ENCODE data around the gene KRTAP5-3. TPM values are rescaled to one million over a fixed set of nuclear protein-coding genes. Genes with fewer than 3 reads are reported as not detected.

KRTAP5-3 gene
- total RNA-seq, 1 experiment from 2014 or later: not detected

GRCh38 chr11:1652442-1652770 lies 44.1 kb upstream of the KRTAP5-3 start:
- no peak overlapping the region for H3K4me3 ChIP-seq (ENCODE audit: low read length)
- no peak overlapping the region for H3K4me2 ChIP-seq (ENCODE audit: low read depth, low read length, poor library complexity, severe bottlenecking)
- H3K9ac ChIP-seq (ENCODE audit: low read length): no peak overlapping the region
- no peaks in the 10 kb centered on the region for H3K9me2 ChIP-seq (replicated peaks; ENCODE audit: insufficient read depth, low read length)
- no peaks in the 10 kb centered on the region for H3K36me3 ChIP-seq (ENCODE audit: insufficient read depth, low read length)
- no peak overlapping the region for H2AFZ ChIP-seq (ENCODE audit: low read length)
- no peaks in the 10 kb centered on the region for H4K20me1 ChIP-seq (ENCODE audit: insufficient read depth, low read depth, low read length)
- H3K9me3 ChIP-seq (ENCODE audit: low read length): no peaks in the 10 kb centered on the region
- DNase-seq: no peak
- H3K27me3 ChIP-seq (ENCODE audit: low read length): 0 out of 2 replicates have a peak, but pooled peaks cover 3% of the 10 kb centered on the region
- H3K79me2 ChIP-seq (ENCODE audit: low read length): no peaks in the 10 kb centered on the region
- H3K27ac ChIP-seq (ENCODE audit: low read length): no peak overlapping the region
- no peaks in the 10 kb centered on the region for H3K4me1 ChIP-seq (ENCODE audit: low read length)

GRCh38 chr11:1652026-1652425 lies 43.8 kb upstream of the KRTAP5-3 start:
- Histone ChIP-seq H3K9me2 (replicated peaks; ENCODE audit: insufficient read depth, low read length) (no peaks in the 10 kb centered on the region), H2AFZ (ENCODE audit: low read length) (no peak overlapping the region), H4K20me1 (ENCODE audit: insufficient read depth, low read depth, low read length) (no peaks in the 10 kb centered on the region), H3K4me2 (ENCODE audit: low read depth, low read length, poor library complexity, severe bottlenecking) (no peak overlapping the region), H3K36me3 (ENCODE audit: insufficient read depth, low read length) (no peaks in the 10 kb centered on the region), H3K27ac (ENCODE audit: low read length) (no peak overlapping the region), H3K9ac (ENCODE audit: low read length) (no peak overlapping the region), H3K79me2 (ENCODE audit: low read length) (no peaks in the 10 kb centered on the region), H3K27me3 (ENCODE audit: low read length) (0 out of 2 replicates have a peak, but pooled peaks cover 3% of the 10 kb centered on the region), H3K4me1 (ENCODE audit: low read length) (no peaks in the 10 kb centered on the region), H3K4me3 (ENCODE audit: low read length) (no peak overlapping the region), H3K9me3 (ENCODE audit: low read length) (no peaks in the 10 kb centered on the region)
- no peak for DNase-seq

GRCh38 chr11:1651411-1651980 lies 43.2 kb upstream of the KRTAP5-3 start:
- Histone ChIP-seq H3K9me3 (ENCODE audit: low read length) (no peaks in the 10 kb centered on the region), H3K79me2 (ENCODE audit: low read length) (no peaks in the 10 kb centered on the region), H2AFZ (ENCODE audit: low read length) (no peak overlapping the region), H4K20me1 (ENCODE audit: insufficient read depth, low read depth, low read length) (no peaks in the 10 kb centered on the region), H3K9ac (ENCODE audit: low read length) (no peak overlapping the region), H3K27me3 (ENCODE audit: low read length) (0 out of 2 replicates have a peak, but pooled peaks cover 3% of the 10 kb centered on the region), H3K4me1 (ENCODE audit: low read length) (no peaks in the 10 kb centered on the region), H3K4me2 (ENCODE audit: low read depth, low read length, poor library complexity, severe bottlenecking) (no peak overlapping the region), H3K27ac (ENCODE audit: low read length) (no peak overlapping the region), H3K4me3 (ENCODE audit: low read length) (no peak overlapping the region), H3K36me3 (ENCODE audit: insufficient read depth, low read length) (no peaks in the 10 kb centered on the region), H3K9me2 (replicated peaks; ENCODE audit: insufficient read depth, low read length) (no peaks in the 10 kb centered on the region)
- DNase-seq: no peak

GRCh38 chr11:1650918-1651262 lies 42.6 kb upstream of the KRTAP5-3 start:
- no peak overlapping the region for H2AFZ ChIP-seq (ENCODE audit: low read length)

GRCh38 chr11:1650034-1650917 lies 42.0 kb upstream of the KRTAP5-3 start:
- Histone ChIP-seq H3K36me3 (ENCODE audit: insufficient read depth, low read length) (no peaks in the 10 kb centered on the region), H3K9me2 (replicated peaks; ENCODE audit: insufficient read depth, low read length) (no peaks in the 10 kb centered on the region), H3K4me2 (ENCODE audit: low read depth, low read length, poor library complexity, severe bottlenecking) (no peak overlapping the region), H3K9ac (ENCODE audit: low read length) (no peak overlapping the region), H3K27ac (ENCODE audit: low read length) (no peak overlapping the region), H2AFZ (ENCODE audit: low read length) (no peak overlapping the region), H3K4me3 (ENCODE audit: low read length) (no peak overlapping the region), H3K9me3 (ENCODE audit: low read length) (no peaks in the 10 kb centered on the region), H3K27me3 (ENCODE audit: low read length) (0 out of 2 replicates have a peak, but pooled peaks cover 3% of the 10 kb centered on the region), H3K4me1 (ENCODE audit: low read length) (no peaks in the 10 kb centered on the region), H4K20me1 (ENCODE audit: insufficient read depth, low read depth, low read length) (no peaks in the 10 kb centered on the region), H3K79me2 (ENCODE audit: low read length) (no peaks in the 10 kb centered on the region)
- no peak for DNase-seq

More at GRCh38 chr11:1650918-1651262, 42.6 kb upstream of the KRTAP5-3 start:
- Histone ChIP-seq H3K4me1 (ENCODE audit: low read length) (no peaks in the 10 kb centered on the region), H3K9me2 (replicated peaks; ENCODE audit: insufficient read depth, low read length) (no peaks in the 10 kb centered on the region), H3K79me2 (ENCODE audit: low read length) (no peaks in the 10 kb centered on the region), H3K9me3 (ENCODE audit: low read length) (no peaks in the 10 kb centered on the region), H3K4me2 (ENCODE audit: low read depth, low read length, poor library complexity, severe bottlenecking) (no peak overlapping the region), H3K36me3 (ENCODE audit: insufficient read depth, low read length) (no peaks in the 10 kb centered on the region), H3K27me3 (ENCODE audit: low read length) (0 out of 2 replicates have a peak, but pooled peaks cover 3% of the 10 kb centered on the region), H3K4me3 (ENCODE audit: low read length) (no peak overlapping the region), H4K20me1 (ENCODE audit: insufficient read depth, low read depth, low read length) (no peaks in the 10 kb centered on the region), H3K27ac (ENCODE audit: low read length) (no peak overlapping the region), H3K9ac (ENCODE audit: low read length) (no peak overlapping the region)
- no peak for DNase-seq

- Histone ChIP-seq H3K4me1 (ENCODE audit: low read length) (no peaks in the 10 kb centered on the region), H3K4me2 (ENCODE audit: low read depth, low read length, poor library complexity, severe bottlenecking) (no peak overlapping the region), H3K9me3 (ENCODE audit: low read length) (no peaks in the 10 kb centered on the region), H3K79me2 (ENCODE audit: low read length) (no peaks in the 10 kb centered on the region), H2AFZ (ENCODE audit: low read length) (no peak overlapping the region), H3K36me3 (ENCODE audit: insufficient read depth, low read length) (no peaks in the 10 kb centered on the region), H4K20me1 (ENCODE audit: insufficient read depth, low read depth, low read length) (no peaks in the 10 kb centered on the region), H3K27ac (ENCODE audit: low read length) (no peak overlapping the region), H3K4me3 (ENCODE audit: low read length) (no peak overlapping the region), H3K27me3 (ENCODE audit: low read length) (0 out of 2 replicates have a peak, but pooled peaks cover 3% of the 10 kb centered on the region), H3K9me2 (replicated peaks; ENCODE audit: insufficient read depth, low read length) (no peaks in the 10 kb centered on the region), H3K9ac (ENCODE audit: low read length) (no peak overlapping the region)
- DNase-seq: no peak
Measured at GRCh38 chr11:1648653-1649420, 40.6 kb upstream of the KRTAP5-3 start.

- H3K27me3 ChIP-seq (ENCODE audit: low read length): 0 out of 2 replicates have a peak, but pooled peaks cover 3% of the 10 kb centered on the region
- H3K9ac ChIP-seq (ENCODE audit: low read length): no peak overlapping the region
- H3K9me3 ChIP-seq (ENCODE audit: low read length): no peaks in the 10 kb centered on the region
- H3K4me2 ChIP-seq (ENCODE audit: low read depth, low read length, poor library complexity, severe bottlenecking): no peak overlapping the region
- H4K20me1 ChIP-seq (ENCODE audit: insufficient read depth, low read depth, low read length): no peaks in the 10 kb centered on the region
- no peak for DNase-seq
- no peaks in the 10 kb centered on the region for H3K79me2 ChIP-seq (ENCODE audit: low read length)
- no peak overlapping the region for H2AFZ ChIP-seq (ENCODE audit: low read length)
- no peak overlapping the region for H3K27ac ChIP-seq (ENCODE audit: low read length)
- no peak overlapping the region for H3K4me3 ChIP-seq (ENCODE audit: low read length)
- H3K9me2 ChIP-seq (replicated peaks; ENCODE audit: insufficient read depth, low read length): no peaks in the 10 kb centered on the region
- no peaks in the 10 kb centered on the region for H3K4me1 ChIP-seq (ENCODE audit: low read length)
- H3K36me3 ChIP-seq (ENCODE audit: insufficient read depth, low read length): no peaks in the 10 kb centered on the region
Measured at GRCh38 chr11:1647901-1648652, 39.8 kb upstream of the KRTAP5-3 start.
